ENCODE measurements around the gene KRTAP4-5.

- TF ChIP-seq CTCF (IDR thresholded peaks at IDR 0.05) = no peak
- TF ChIP-seq POLR2AphosphoS5 (IDR thresholded peaks at IDR 0.05) = no peak
Measured at GRCh38 chr17:41151525-41151924, 1.9 kb upstream of the KRTAP4-5 start.
